ENCODE data around the gene STRA8.

Gene STRA8

GRCh38 chr7:135236727-135237126, 3.1 kb downstream of the STRA8 start:
- Histone ChIP-seq H4K12ac (ENCODE audit: low read depth, low read length) (no peak overlapping the region), H4K8ac (ENCODE audit: low read depth, low read length) (no peak overlapping the region), H3K18ac (ENCODE audit: low read length) (no peak overlapping the region), H3K79me1 (ENCODE audit: low read length) (no peaks in the 10 kb centered on the region), H2BK5ac (ENCODE audit: low read depth, low read length, poor library complexity) (no peak overlapping the region), H2BK12ac (ENCODE audit: low read length) (no peak overlapping the region), H3K9ac (ENCODE audit: low read length) (no peak overlapping the region), H2BK120ac (ENCODE audit: insufficient read depth, low read length, poor library complexity) (no peak overlapping the region), H3K4me3 (ENCODE audit: low read depth, low read length) (no peak overlapping the region), H3K4ac (ENCODE audit: low read depth, low read length) (no peak overlapping the region), H3K27ac (ENCODE audit: low read depth, low read length) (no peak overlapping the region), H2AK5ac (ENCODE audit: low read length) (no peak overlapping the region), H3K23ac (ENCODE audit: low read length) (no peak overlapping the region), H3K79me2 (ENCODE audit: control insufficient read depth, insufficient read depth, low read length, poor library complexity) (no peaks in the 10 kb centered on the region), H3K4me2 (ENCODE audit: low read length) (no peak overlapping the region), H3K4me1 (ENCODE audit: control insufficient read depth in 1 of 2, insufficient read depth in 2 of 2, low read length in 2 of 2) (no peaks in the 10 kb centered on the region), H4K91ac (ENCODE audit: low read depth, low read length) (no peak overlapping the region), H3K27me3 (ENCODE audit: insufficient read depth, low read length) (no peaks in the 10 kb centered on the region), H3K14ac (ENCODE audit: low read length) (no peak overlapping the region), H3K36me3 (ENCODE audit: control insufficient read depth in 1 of 2, insufficient read depth in 2 of 2, low read length in 2 of 2) (no peaks in the 10 kb centered on the region), H3K9me3 (ENCODE audit: insufficient read depth, low read depth, low read length) (no peaks in the 10 kb centered on the region), H2AFZ (ENCODE audit: insufficient read depth, low read length, poor library complexity) (no peak overlapping the region)
- no CpG with 5 or more reads among the region's 2 CpGs for WGBS (ENCODE audit: extremely low coverage, insufficient coverage, insufficient read length)
- DNase-seq: no peak

- H3K36me3 ChIP-seq (ENCODE audit: control insufficient read depth in 1 of 2, insufficient read depth in 2 of 2, low read length in 2 of 2): no peaks in the 10 kb centered on the region
- H4K8ac ChIP-seq (ENCODE audit: low read depth, low read length): no peak overlapping the region
- H4K91ac ChIP-seq (ENCODE audit: low read depth, low read length): no peak overlapping the region
- H2BK12ac ChIP-seq (ENCODE audit: low read length): no peak overlapping the region
- no peak overlapping the region for H3K14ac ChIP-seq (ENCODE audit: low read length)
- no peaks in the 10 kb centered on the region for H3K79me1 ChIP-seq (ENCODE audit: low read length)
- H3K23ac ChIP-seq (ENCODE audit: low read length): no peak overlapping the region
- DNase-seq: peak; percentile 28 to 55
- H3K9me3 ChIP-seq (ENCODE audit: insufficient read depth, low read depth, low read length): no peaks in the 10 kb centered on the region
- no peak overlapping the region for H3K4ac ChIP-seq (ENCODE audit: low read depth, low read length)
- no peak overlapping the region for H3K18ac ChIP-seq (ENCODE audit: low read length)
- H3K4me3 ChIP-seq (ENCODE audit: low read depth, low read length): no peak overlapping the region
- no peak overlapping the region for H2BK5ac ChIP-seq (ENCODE audit: low read depth, low read length, poor library complexity)
- no peak overlapping the region for H3K4me2 ChIP-seq (ENCODE audit: low read length)
- H4K12ac ChIP-seq (ENCODE audit: low read depth, low read length): no peak overlapping the region
- no CpG with 5 or more reads among the region's 11 CpGs for WGBS (ENCODE audit: extremely low coverage, insufficient coverage, insufficient read length)
- no peaks in the 10 kb centered on the region for H3K4me1 ChIP-seq (ENCODE audit: control insufficient read depth in 1 of 2, insufficient read depth in 2 of 2, low read length in 2 of 2)
- no peak overlapping the region for H2AFZ ChIP-seq (ENCODE audit: insufficient read depth, low read length, poor library complexity)
- no peak overlapping the region for H2AK5ac ChIP-seq (ENCODE audit: low read length)
- no peak overlapping the region for H3K9ac ChIP-seq (ENCODE audit: low read length)
- H3K27me3 ChIP-seq (ENCODE audit: insufficient read depth, low read length): no peaks in the 10 kb centered on the region
- no peak overlapping the region for H3K27ac ChIP-seq (ENCODE audit: low read depth, low read length)
- H3K79me2 ChIP-seq (ENCODE audit: control insufficient read depth, insufficient read depth, low read length, poor library complexity): no peaks in the 10 kb centered on the region
- H2BK120ac ChIP-seq (ENCODE audit: insufficient read depth, low read length, poor library complexity): no peak overlapping the region
Observed at GRCh38 chr7:135238112-135238744, 4.6 kb downstream of the STRA8 start.

GRCh38 chr7:135239263-135239662, 5.6 kb downstream of the STRA8 start:
- WGBS (ENCODE audit: extremely low coverage, insufficient coverage, insufficient read length): no CpG with 5 or more reads among the region's 7 CpGs
- Histone ChIP-seq H2BK5ac (ENCODE audit: low read depth, low read length, poor library complexity) (no peak overlapping the region), H3K9ac (ENCODE audit: low read length) (no peak overlapping the region), H3K4me3 (ENCODE audit: low read depth, low read length) (no peak overlapping the region), H2AFZ (ENCODE audit: insufficient read depth, low read length, poor library complexity) (no peak overlapping the region), H3K4me1 (ENCODE audit: control insufficient read depth in 1 of 2, insufficient read depth in 2 of 2, low read length in 2 of 2) (no peaks in the 10 kb centered on the region), H3K27ac (ENCODE audit: low read depth, low read length) (no peak overlapping the region), H3K79me2 (ENCODE audit: control insufficient read depth, insufficient read depth, low read length, poor library complexity) (no peaks in the 10 kb centered on the region), H2BK120ac (ENCODE audit: insufficient read depth, low read length, poor library complexity) (no peak overlapping the region), H3K9me3 (ENCODE audit: insufficient read depth, low read depth, low read length) (no peaks in the 10 kb centered on the region), H2BK12ac (ENCODE audit: low read length) (no peak overlapping the region), H3K27me3 (ENCODE audit: insufficient read depth, low read length) (no peaks in the 10 kb centered on the region), H3K14ac (ENCODE audit: low read length) (no peak overlapping the region), H4K12ac (ENCODE audit: low read depth, low read length) (no peak overlapping the region), H3K18ac (ENCODE audit: low read length) (no peak overlapping the region), H2AK5ac (ENCODE audit: low read length) (no peak overlapping the region), H4K8ac (ENCODE audit: low read depth, low read length) (no peak overlapping the region), H3K36me3 (ENCODE audit: control insufficient read depth in 1 of 2, insufficient read depth in 2 of 2, low read length in 2 of 2) (no peaks in the 10 kb centered on the region), H3K23ac (ENCODE audit: low read length) (peak overlapping the region; percentile 76), H3K4me2 (ENCODE audit: low read length) (no peak overlapping the region), H3K4ac (ENCODE audit: low read depth, low read length) (no peak overlapping the region), H3K79me1 (ENCODE audit: low read length) (no peaks in the 10 kb centered on the region), H4K91ac (ENCODE audit: low read depth, low read length) (no peak overlapping the region)
- no peak for DNase-seq

- Histone ChIP-seq H4K91ac (ENCODE audit: low read depth, low read length) (no peak overlapping the region), H3K4ac (ENCODE audit: low read depth, low read length) (no peak overlapping the region), H4K8ac (ENCODE audit: low read depth, low read length) (no peak overlapping the region), H3K27me3 (ENCODE audit: insufficient read depth, low read length) (no peaks in the 10 kb centered on the region), H3K27ac (ENCODE audit: low read depth, low read length) (no peak overlapping the region), H2BK120ac (ENCODE audit: insufficient read depth, low read length, poor library complexity) (no peak overlapping the region), H3K79me1 (ENCODE audit: low read length) (no peaks in the 10 kb centered on the region), H2BK5ac (ENCODE audit: low read depth, low read length, poor library complexity) (no peak overlapping the region), H3K79me2 (ENCODE audit: control insufficient read depth, insufficient read depth, low read length, poor library complexity) (no peaks in the 10 kb centered on the region), H4K12ac (ENCODE audit: low read depth, low read length) (no peak overlapping the region), H3K36me3 (ENCODE audit: control insufficient read depth in 1 of 2, insufficient read depth in 2 of 2, low read length in 2 of 2) (no peaks in the 10 kb centered on the region), H3K4me3 (ENCODE audit: low read depth, low read length) (no peak overlapping the region), H3K4me2 (ENCODE audit: low read length) (no peak overlapping the region), H3K9ac (ENCODE audit: low read length) (no peak overlapping the region), H2BK12ac (ENCODE audit: low read length) (no peak overlapping the region), H3K9me3 (ENCODE audit: insufficient read depth, low read depth, low read length) (no peaks in the 10 kb centered on the region), H3K18ac (ENCODE audit: low read length) (no peak overlapping the region), H3K14ac (ENCODE audit: low read length) (no peak overlapping the region), H2AFZ (ENCODE audit: insufficient read depth, low read length, poor library complexity) (no peak overlapping the region), H3K4me1 (ENCODE audit: control insufficient read depth in 1 of 2, insufficient read depth in 2 of 2, low read length in 2 of 2) (no peaks in the 10 kb centered on the region), H2AK5ac (ENCODE audit: low read length) (no peak overlapping the region), H3K23ac (ENCODE audit: low read length) (no peak overlapping the region)
- DNase-seq: no peak
- no CpG with 5 or more reads among the region's 9 CpGs for WGBS (ENCODE audit: extremely low coverage, insufficient coverage, insufficient read length)
Observed at GRCh38 chr7:135240441-135240840, 6.8 kb downstream of the STRA8 start.

Data from trophoblast cell (in vitro differentiated cells and primary cell).